IMR-90 (cell line): ENCODE results near the gene PKHD1. TPM values are rescaled to one million over a fixed set of nuclear protein-coding genes. Genes with fewer than 3 reads are reported as not detected.

Experiments used
- ATAC-seq: fragments of 200-7000 bp; cut with Tn5 transposase; 2 replicates; pipeline ENCODE4 v1.9.1; 2020; ENCODE audit warnings: low read depth, mild to moderate bottlenecking, moderate library complexity
- BruUV-seq: library from RNA; stranded (reverse); fragments of 400-500 nt; replicated peaks from 2 replicates; lab custom pipeline; 2021; lab: Mats Ljungman, UMichigan
- CTCF ChIA-PET: fragments of 300-600 bp; formaldehyde crosslinking; extraction: SDS; loops from one replicate; lab custom pipeline; 2021; ENCODE audit warnings: antibody characterized with exemption; lab: Yijun Ruan, JAX
- POLR2A ChIA-PET: fragments of 300-600 bp; sonication (Branson Sonifier 250); formaldehyde crosslinking; loops from one replicate; lab custom pipeline; 2022; ENCODE audit warnings: antibody characterized with exemption; ENCODE audit not compliant: unreplicated experiment; lab: Charles Lee
- DNase-seq: peaks from one replicate; pipeline ENCODE4 v3.0.0; 2013
- H2AFZ ChIP-seq: replicated peaks from 2 replicates; pipeline ENCODE3; 2013; ENCODE audit warnings: low read length, mild to moderate bottlenecking; ENCODE audit not compliant: poor library complexity
- H2AK5ac ChIP-seq: 2 replicates; pipeline ENCODE4 v1.6.1; 2013; ENCODE audit warnings: low read depth, low read length, inconsistent platforms
- H2AK9ac ChIP-seq: replicated peaks from 2 replicates; pipeline ENCODE3; 2013; ENCODE audit warnings: mild to moderate bottlenecking, low read depth, low read length, moderate library complexity; ENCODE audit not compliant: poor library complexity
- H2BK120ac ChIP-seq: 2 replicates; pipeline ENCODE4 v1.6.1; 2013; ENCODE audit warnings: low read depth, low read length, inconsistent platforms
- H2BK15ac ChIP-seq: 3 replicates; pipeline ENCODE4 v1.6.1; 2013; ENCODE audit warnings: low read depth, low read length, inconsistent platforms
- H2BK20ac ChIP-seq: 2 replicates; pipeline ENCODE4 v1.6.1; 2013; ENCODE audit warnings: low read depth, mild to moderate bottlenecking, inconsistent platforms, low read length, moderate library complexity
- H2BK5ac ChIP-seq: 2 replicates; pipeline ENCODE4 v1.6.1; 2013; ENCODE audit warnings: mild to moderate bottlenecking, low read depth, low read length, inconsistent platforms; ENCODE audit not compliant: poor library complexity, severe bottlenecking
- H3K14ac ChIP-seq: replicated peaks from 2 replicates; pipeline ENCODE4 v1.6.1; 2013; ENCODE audit warnings: low read depth, low read length, inconsistent platforms
- H3K18ac ChIP-seq: 2 replicates; pipeline ENCODE4 v1.6.1; 2013; ENCODE audit warnings: low read depth, low read length, control low read depth
- H3K23ac ChIP-seq: 2 replicates; pipeline ENCODE4 v1.6.1; 2013; ENCODE audit warnings: low read depth, low read length, inconsistent platforms
- H3K27ac ChIP-seq: 2 replicates; pipeline ENCODE4 v1.5.1; 2013; ENCODE audit warnings: mild to moderate bottlenecking, control low read depth, low read length; ENCODE audit not compliant: insufficient read depth
- H3K27me3 ChIP-seq: 2 replicates; pipeline ENCODE4 v1.6.1; 2013; ENCODE audit warnings: low read length; ENCODE audit not compliant: control insufficient read depth, insufficient read depth
- H3K36me3 ChIP-seq: 2 replicates; pipeline ENCODE4 v1.6.1; 2013; ENCODE audit warnings: low read length, mixed read lengths; ENCODE audit not compliant: control insufficient read depth, insufficient read depth
- H3K4ac ChIP-seq: 2 replicates; pipeline ENCODE4 v1.6.1; 2013; ENCODE audit warnings: low read depth, low read length, inconsistent platforms
- H3K4me1 ChIP-seq: 2 replicates; pipeline ENCODE4 v1.6.1; 2013; ENCODE audit warnings: low read length, mixed read lengths; ENCODE audit not compliant: control insufficient read depth, insufficient read depth
- H3K4me2 ChIP-seq: 2 replicates; pipeline ENCODE4 v1.6.1; 2013; ENCODE audit warnings: low read depth, mild to moderate bottlenecking, control low read depth, low read length, moderate library complexity
- H3K4me3 ChIP-seq: 2 replicates; pipeline ENCODE4 v1.5.1; 2013; ENCODE audit warnings: low read depth, mild to moderate bottlenecking, control low read depth, low read length, moderate library complexity; ENCODE audit not compliant: insufficient read depth
- H3K56ac ChIP-seq: 2 replicates; pipeline ENCODE4 v1.6.1; 2013; ENCODE audit warnings: low read length, inconsistent platforms; ENCODE audit not compliant: insufficient read depth; ENCODE audit errors: extremely low read depth
- H3K79me1 ChIP-seq, 2 experiments: 2 replicates each; pipeline ENCODE4 v1.6.1; 2013; ENCODE audit warnings: low read length in 2 of 2, inconsistent platforms in 1 of 2, low read depth in 1 of 2
- H3K9ac ChIP-seq: 2 replicates; pipeline ENCODE4 v1.6.1; 2013; ENCODE audit warnings: low read depth, low read length, control low read depth
- H3K9me1 ChIP-seq: 2 replicates; pipeline ENCODE4 v1.6.1; 2013; ENCODE audit warnings: low read length, inconsistent platforms; ENCODE audit not compliant: insufficient read depth
- H3K9me3 ChIP-seq: 2 replicates; pipeline ENCODE4 v1.6.1; 2013; ENCODE audit warnings: low read length; ENCODE audit not compliant: control insufficient read depth, insufficient read depth
- H4K20me1 ChIP-seq: 2 replicates; pipeline ENCODE4 v1.6.1; 2013; ENCODE audit warnings: low read length, inconsistent platforms; ENCODE audit not compliant: insufficient read depth
- H4K5ac ChIP-seq: 2 replicates; pipeline ENCODE4 v1.6.1; 2013; ENCODE audit warnings: mild to moderate bottlenecking, low read depth, low read length, control low read depth
- H4K8ac ChIP-seq, 2 experiments: 2 replicates each; pipeline ENCODE4 v1.6.1; 2013; ENCODE audit warnings: low read depth in 2 of 2, low read length in 2 of 2, control low read depth in 1 of 2, inconsistent platforms in 1 of 2
- H4K91ac ChIP-seq: 2 replicates; pipeline ENCODE4 v1.6.1; 2013; ENCODE audit warnings: low read depth, low read length, inconsistent platforms; ENCODE audit not compliant: insufficient read depth
- BHLHE40 ChIP-seq: fragments of 150-350 bp; IDR thresholded peaks from 2 replicates; pipeline ENCODE4 v1.6.1; 2016; ENCODE audit warnings: mild to moderate bottlenecking, low read depth, low read length
- CEBPB ChIP-seq: IDR thresholded peaks from 2 replicates; pipeline ENCODE4 v1.6.1; 2012; ENCODE audit warnings: low read depth, low read length, improper control_type of control experiment
- CHD1 ChIP-seq: IDR thresholded peaks from 2 replicates; pipeline ENCODE4 v1.6.1; 2012; ENCODE audit warnings: low read depth, low read length, improper control_type of control experiment
- ELK1 ChIP-seq: fragments of 150-350 bp; IDR thresholded peaks from 2 replicates; pipeline ENCODE4 v1.6.1; 2016; ENCODE audit warnings: low read depth, mild to moderate bottlenecking, low read length, moderate library complexity, borderline replicate concordance
- FOS ChIP-seq: fragments of 150-350 bp; IDR thresholded peaks from 2 replicates; pipeline ENCODE4 v1.6.1; 2016; ENCODE audit warnings: low read depth, low read length
- MAFK ChIP-seq: IDR thresholded peaks from 2 replicates; pipeline ENCODE4 v1.6.1; 2012; ENCODE audit warnings: low read depth, low read length, improper control_type of control experiment
- MXI1 ChIP-seq: IDR thresholded peaks from 2 replicates; pipeline ENCODE4 v1.6.1; 2012; ENCODE audit warnings: low read depth, mild to moderate bottlenecking, low read length, moderate library complexity, borderline replicate concordance
- NFE2L2 ChIP-seq: fragments of 150-350 bp; IDR thresholded peaks from 2 replicates; pipeline ENCODE4 v1.6.1; 2016; ENCODE audit warnings: low read depth, mild to moderate bottlenecking, low read length
- POLR2A ChIP-seq: IDR thresholded peaks from 2 replicates; pipeline ENCODE4 v1.6.1; 2012; ENCODE audit warnings: mild to moderate bottlenecking, low read depth, low read length
- RAD21 ChIP-seq: IDR thresholded peaks from 2 replicates; pipeline ENCODE4 v1.6.1; 2012; ENCODE audit warnings: low read length, improper control_type of control experiment
- RCOR1 ChIP-seq: IDR thresholded peaks from 2 replicates; pipeline ENCODE4 v1.6.1; 2012; ENCODE audit warnings: mild to moderate bottlenecking, low read length, improper control_type of control experiment; ENCODE audit not compliant: insufficient replicate concordance
- RFX5 ChIP-seq: IDR thresholded peaks from 2 replicates; pipeline ENCODE4 v1.8.0; 2012; ENCODE audit warnings: low read depth, mild to moderate bottlenecking, low read length, moderate library complexity
- SMC3 ChIP-seq: fragments of 150-350 bp; IDR thresholded peaks from 2 replicates; pipeline ENCODE4 v1.6.1; 2016; ENCODE audit warnings: low read depth, mild to moderate bottlenecking, antibody characterized with exemption, low read length, moderate library complexity
- USF2 ChIP-seq: fragments of 150-350 bp; IDR thresholded peaks from 2 replicates; pipeline ENCODE4 v1.6.1; 2017; ENCODE audit warnings: mild to moderate bottlenecking, antibody characterized with exemption, low read length, low read depth
- WGBS, 2 experiments: methylation state at CpG; one replicate each; pipeline versions ENCODE4 v1.1.5 to v1.1.7; 2013; ENCODE audit warnings: missing lambda C conversion rate in 2 of 2; ENCODE audit not compliant: insufficient read length in 1 of 2; ENCODE audit errors: extremely low coverage in 2 of 2; 5-methylcytosine and 5-hydroxymethylcytosine counted together
- dilution Hi-C: fragments of 300-500 bp; cut with HindIII; formaldehyde crosslinking; loops from one replicate; pipeline ENCODE4 v1.14.3; 2018; ENCODE audit warnings: low sequenced_read_pairs; ENCODE audit not compliant: unreplicated experiment
- in situ Hi-C: fragments of 300-500 bp; cut with MboI; formaldehyde crosslinking; loops from 3 replicates; pipeline ENCODE4 v1.14.3; 2019; ENCODE audit warnings: low sequenced_read_pairs, inconsistent platforms, mixed read lengths
- intact Hi-C: fragments of 100-400 bp; cut with micrococcal nuclease; formaldehyde crosslinking; loops from 2 replicates; pipeline ENCODE4 v1.10.0; 2022
- polyA plus RNA-seq, 3 experiments: library from polyadenylated mRNA; depleted of rRNA; stranded (reverse); fragments of >200 nt; gene quantifications; 2 replicates each; pipeline ENCODE4 v1.2.3, GENCODE V29; 2012; ENCODE audit warnings: low replicate concordance in 1 of 3
- total RNA-seq: library from RNA; depleted of rRNA; stranded (reverse); fragments of >200 nt; gene quantifications from 2 replicates; pipeline ENCODE4 v1.2.3, GENCODE V29; 2012

Gene PKHD1
- total and polyA plus RNA-seq, 2 of the 4 experiments (the other 2 are of a cell fraction) = not detected

GRCh38 chr6:52074716-52075115 lies 12.7 kb downstream of the PKHD1 start:
- no peak overlapping the region for H3K4me3 ChIP-seq
- no peak for ATAC-seq
- no peak overlapping the region for H2BK5ac ChIP-seq
- intact Hi-C loops = no loop called here
- no peak overlapping the region for H3K27ac ChIP-seq
- no peak overlapping the region for H4K8ac ChIP-seq
- no peak overlapping the region for H4K5ac ChIP-seq
- no peak overlapping the region for H3K23ac ChIP-seq
- no peak overlapping the region for H2BK15ac ChIP-seq
- H3K14ac ChIP-seq = no peak overlapping the region
- H2AK9ac ChIP-seq = no peak overlapping the region
- no peak overlapping the region for H2AK5ac ChIP-seq
- TF ChIP-seq USF2 (no peak), MXI1 (no peak), BHLHE40 (no peak), RCOR1 (no peak), RFX5 (no peak), FOS (no peak), CEBPB (no peak), NFE2L2 (no peak), RAD21 (no peak), MAFK (no peak), POLR2A (no peak), SMC3 (no peak), ELK1 (no peak), CHD1 (no peak)
- H3K56ac ChIP-seq = no peak overlapping the region
- dilution Hi-C loops = no loop called here
- in situ Hi-C loops = no loop called here
- H2AFZ ChIP-seq = no peak overlapping the region
- H3K27me3 ChIP-seq = no peaks in the 10 kb centered on the region; the same call in 1 of the 2 replicates
- no CpG with 5 or more reads among the region's 5 CpGs for WGBS, 2 experiments
- H3K36me3 ChIP-seq = no peaks in the 10 kb centered on the region
- no peak overlapping the region for H3K4me2 ChIP-seq
- no peak overlapping the region for H2BK20ac ChIP-seq
- ChIA-PET CTCF (no interaction called here), POLR2A (no interaction called here)
- H4K91ac ChIP-seq = no peak overlapping the region
- H3K4ac ChIP-seq = no peak overlapping the region
- no peak overlapping the region for H2BK120ac ChIP-seq
- H4K20me1 ChIP-seq = no peaks in the 10 kb centered on the region; the same call in 1 of the 2 replicates
- no peaks in the 10 kb centered on the region for H3K9me1 ChIP-seq
- no peaks in the 10 kb centered on the region for H3K79me1 ChIP-seq
- BruUV-seq = no TSS peak
- no peaks in the 10 kb centered on the region for H3K9me3 ChIP-seq
- H3K18ac ChIP-seq = no peak overlapping the region
- DNase-seq = no peak
- H3K9ac ChIP-seq = no peak overlapping the region
- no peaks in the 10 kb centered on the region for H3K4me1 ChIP-seq
